HCT116 (cell line): ENCODE data around the gene ARHGEF3. TPM values are rescaled to one million over a fixed set of nuclear protein-coding genes. Genes with fewer than 3 reads are reported as not detected.
A peak's percentile ranks its signal among the peaks of the same experiment; 100 is the strongest.

Source experiments
- ATAC-seq: fragments of 200-7000 bp; cut with Tn5 transposase; 2 replicates; pipeline ENCODE4 v1.9.1; 2020; ENCODE audit warnings: mild to moderate bottlenecking, moderate library complexity
- BruUV-seq: library from RNA; stranded (reverse); fragments of 400-500 nt; replicated peaks from 2 replicates; lab custom pipeline; 2021; lab: Mats Ljungman, UMichigan
- CTCF ChIA-PET: fragments of 300-600 bp; sonication (Branson Sonifier 250); formaldehyde crosslinking; loops from one replicate; lab custom pipeline; 2021; ENCODE audit warnings: antibody characterized with exemption; lab: Charles Lee
- POLR2A ChIA-PET: fragments of 300-600, 350-600 bp; sonication (Branson Sonifier 250); formaldehyde crosslinking; loops from one replicate; lab custom pipeline; 2021; ENCODE audit warnings: antibody characterized with exemption; lab: Charles Lee
- RAD21 ChIA-PET, 2 experiments: fragments of 300-600 bp; sonication (Branson Sonifier 250); formaldehyde crosslinking; loops; one replicate each; lab custom pipeline; 2023; ENCODE audit warnings: low total read pairs in 2 of 2; ENCODE audit not compliant: uncharacterized antibody in 2 of 2, unreplicated experiment in 2 of 2, low non-redundant PET in 1 of 2; lab: Charles Lee
- DNase-seq: peaks from one replicate; pipeline ENCODE4 v3.0.0-alpha.2; 2010; ENCODE audit warnings: low read depth, low spot score
- H2AFZ ChIP-seq: fragments of 200-600 bp; shearing (Covaris generic), sonication (generic); 2 replicates; pipeline ENCODE4 v1.6.1; 2017; ENCODE audit warnings: low read depth, mixed run types, mixed read lengths, antibody characterized with exemption, low read length; ENCODE audit not compliant: poor library complexity, severe bottlenecking
- H3K27ac ChIP-seq: 2 replicates; pipeline ENCODE4 v1.5.1; 2012; ENCODE audit warnings: low read depth, low read length
- H3K27me3 ChIP-seq: fragments of 200-600 bp; sonication (generic); 2 replicates; pipeline ENCODE4 v1.6.1; 2016; ENCODE audit warnings: mixed run types, low read length, mixed read lengths; ENCODE audit not compliant: insufficient read depth
- H3K36me3 ChIP-seq, 2 experiments: fragments of 200-500 bp in 1 of 2; fragments of 200-600 bp in 1 of 2; sonication (Bioruptor generic) in 1 of 2; sonication (generic) in 1 of 2; 2 replicates each; pipeline versions ENCODE4 v1.5.1 to v1.6.1; 2014 to 2016; ENCODE audit warnings: low read length in 2 of 2, inconsistent platforms in 1 of 2, mixed read lengths in 1 of 2, mixed run types in 1 of 2; ENCODE audit not compliant: insufficient read depth in 2 of 2, control insufficient read depth in 1 of 2
- H3K4me1 ChIP-seq, 2 experiments: fragments of 200-600 bp in 1 of 2; sonication (generic) in 1 of 2; 2 replicates each; pipeline versions ENCODE4 v1.5.1 to v1.6.1; 2012 to 2017; ENCODE audit warnings: low read length in 2 of 2, inconsistent platforms in 1 of 2, mild to moderate bottlenecking in 1 of 2, mixed read lengths in 1 of 2, mixed run types in 1 of 2, moderate library complexity in 1 of 2; ENCODE audit not compliant: insufficient read depth in 2 of 2, control insufficient read depth in 1 of 2
- H3K4me2 ChIP-seq: fragments of 200-600 bp; sonication (generic); 2 replicates; pipeline ENCODE4 v1.6.1; 2017; ENCODE audit warnings: mixed run types, low read length, mixed read lengths
- H3K4me3 ChIP-seq, 2 experiments: fragments of 200-600 bp in 1 of 2; sonication (generic) in 1 of 2; replicated peaks in 1 of 2; 2 replicates each; pipeline ENCODE4 v1.5.1; 2011 to 2016; ENCODE audit warnings: low read length in 2 of 2, control low read depth in 1 of 2, low read depth in 1 of 2, mild to moderate bottlenecking in 1 of 2, mixed read lengths in 1 of 2, mixed run types in 1 of 2
- H3K79me2 ChIP-seq: fragments of 200-600 bp; sonication (generic); 2 replicates; pipeline ENCODE4 v1.6.1; 2017; ENCODE audit warnings: mild to moderate bottlenecking, mixed run types, low read length, moderate library complexity, mixed read lengths; ENCODE audit not compliant: insufficient read depth
- H3K9ac ChIP-seq: fragments of 200-600 bp; sonication (generic); 2 replicates; pipeline ENCODE4 v1.6.1; 2016; ENCODE audit warnings: low read length, mixed read lengths
- H3K9me2 ChIP-seq: fragments of 200-600 bp; sonication (generic), shearing (Covaris generic); 2 replicates; pipeline ENCODE4 v1.6.1; 2017; ENCODE audit warnings: mixed run types, mild to moderate bottlenecking, moderate library complexity; ENCODE audit not compliant: insufficient read depth
- H3K9me3 ChIP-seq, 2 experiments: fragments of 200-500 bp in 1 of 2; fragments of 200-600 bp in 1 of 2; sonication (Bioruptor generic) in 1 of 2; sonication (generic) in 1 of 2; 2 replicates each; pipeline ENCODE4 v1.6.1; 2014 to 2017; ENCODE audit warnings: low read length in 2 of 2, mixed read lengths in 2 of 2, inconsistent platforms in 1 of 2, low read depth in 1 of 2, mild to moderate bottlenecking in 1 of 2, mixed run types in 1 of 2, moderate library complexity in 1 of 2; ENCODE audit not compliant: control insufficient read depth in 1 of 2, insufficient read depth in 1 of 2
- H4K20me1 ChIP-seq: fragments of 200-600 bp; sonication (generic), shearing (Covaris generic); 2 replicates; pipeline ENCODE4 v1.6.1; 2017; ENCODE audit warnings: mixed run types, mild to moderate bottlenecking, moderate library complexity; ENCODE audit not compliant: insufficient read depth
- EGR1 ChIP-seq: IDR thresholded peaks from 2 replicates; pipeline ENCODE4 v1.6.1; 2012; ENCODE audit warnings: low read depth
- FOSL1 ChIP-seq: IDR thresholded peaks from 2 replicates; pipeline ENCODE4 v1.6.1; 2012; ENCODE audit warnings: low read depth
- JUND ChIP-seq: IDR thresholded peaks from 2 replicates; pipeline ENCODE4 v1.6.1; 2012
- POLR2A ChIP-seq: IDR thresholded peaks from 2 replicates; pipeline ENCODE4 v1.7.0; 2011; ENCODE audit warnings: borderline replicate concordance; ENCODE audit not compliant: insufficient read depth, insufficient read length; ENCODE audit errors: extremely low read depth
- POLR2AphosphoS5 ChIP-seq: IDR thresholded peaks from 2 replicates; pipeline ENCODE4 v1.6.1; 2011; ENCODE audit warnings: mild to moderate bottlenecking, low read depth, low read length, moderate library complexity
- RAD21 ChIP-seq: IDR thresholded peaks from 2 replicates; pipeline ENCODE4 v1.6.1; 2012; ENCODE audit warnings: low read depth, mild to moderate bottlenecking
- SIN3A ChIP-seq: IDR thresholded peaks from 2 replicates; pipeline ENCODE4 v1.6.1; 2012; ENCODE audit warnings: low read depth
- SP1 ChIP-seq: IDR thresholded peaks from 2 replicates; pipeline ENCODE4 v1.6.1; 2012; ENCODE audit warnings: low read depth
- SRF ChIP-seq: IDR thresholded peaks from 2 replicates; pipeline ENCODE4 v1.6.1; 2012; ENCODE audit warnings: low read depth
- YY1 ChIP-seq: IDR thresholded peaks from 2 replicates; pipeline ENCODE4 v1.6.1; 2011; ENCODE audit warnings: low read length, low read depth, moderate library complexity, mild to moderate bottlenecking; ENCODE audit not compliant: insufficient replicate concordance; ENCODE audit errors: extremely low read depth
- ZFX ChIP-seq: fragments of 450-650 bp; IDR thresholded peaks from 2 replicates; pipeline ENCODE4 v1.6.1; 2017
- ZNF274 ChIP-seq: fragments of 200-500 bp; sonication (Bioruptor generic); IDR thresholded peaks from 2 replicates; pipeline ENCODE4 v1.6.1; 2014; ENCODE audit warnings: mild to moderate bottlenecking, low read depth, low read length, inconsistent platforms
- intact Hi-C: fragments of 100-400 bp; cut with micrococcal nuclease; formaldehyde crosslinking; loops from 2 replicates; pipeline ENCODE4 v1.10.0; 2022
- total RNA-seq: library from RNA; stranded (reverse); gene quantifications from one replicate; pipeline ENCODE4 v1.2.1, GENCODE V29; 2021; ENCODE audit not compliant: unreplicated experiment
- TF ChIP-seq, protein P1 (sequence below): IDR thresholded peaks from 2 replicates; pipeline ENCODE4 v1.6.1; 2012
- TF ChIP-seq, protein P2 (sequence below), 3 experiments: fragments of 200-600 bp in 1 of 3; sonication (generic) in 1 of 3; IDR thresholded peaks in 2 of 3; conservative IDR thresholded peaks in 1 of 3; 2 replicates each; pipeline ENCODE4 v1.5.1; 2012 to 2017; ENCODE audit warnings: low read depth in 2 of 3, low read length in 2 of 3, antibody characterized with exemption in 1 of 3, borderline replicate concordance in 1 of 3, control low read depth in 1 of 3, mild to moderate bottlenecking in 1 of 3, mixed read lengths in 1 of 3, mixed run types in 1 of 3, moderate library complexity in 1 of 3; ENCODE audit not compliant: insufficient read depth in 1 of 3

ARHGEF3 gene
- total RNA-seq, 1 experiment from 2014 or later: 18.1 TPM

DNA sequence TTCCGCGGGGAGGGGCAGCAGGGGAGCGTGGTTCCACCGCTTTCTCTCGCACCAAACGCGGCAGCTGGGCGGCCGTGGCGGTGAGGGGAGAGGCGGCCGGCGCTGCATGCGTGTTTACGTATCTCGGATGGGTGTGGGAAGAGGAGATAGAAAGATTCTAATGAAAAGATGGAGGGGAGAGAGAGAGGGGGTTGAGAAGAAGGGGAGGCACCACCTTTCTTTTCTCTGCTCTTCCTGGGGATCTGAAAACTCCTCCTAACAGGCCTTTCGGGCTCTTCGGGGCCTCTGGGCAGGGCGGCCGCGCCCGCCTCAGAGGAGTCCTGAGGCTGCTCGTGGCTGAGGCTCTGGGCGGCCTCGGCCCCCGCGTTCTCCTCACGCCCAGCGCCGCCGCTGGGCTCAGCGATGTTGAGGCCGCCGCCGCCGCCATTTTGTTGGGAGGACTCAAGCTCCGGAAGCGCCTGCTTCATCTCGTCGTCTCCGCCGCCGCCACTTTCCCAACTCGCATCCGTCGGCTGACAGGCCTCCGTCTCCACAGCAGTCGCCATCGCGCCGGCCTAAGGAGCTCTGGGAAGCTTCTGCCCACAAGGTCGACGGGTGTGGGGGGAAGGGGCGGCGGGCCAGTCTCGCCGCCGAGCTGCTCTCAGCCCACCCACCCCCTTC lies 119.2 kb downstream of the ARHGEF3 start:
- ChIA-PET POLR2A (interaction anchor here (1.3 to 1.4 kb wide), 2 partner anchors 9 to 14 kb away, joined by 3 to 8 read pairs; no protein-coding TSS in a partner anchor), CTCF (interaction anchor here (0.6 to 1.0 kb wide), 3 partner anchors 9 to 117 kb away, joined by 3 read pairs; no protein-coding TSS in a partner anchor), RAD21 (interaction anchor here in 1 of 2 experiments (0.6 kb wide), 1 partner anchor 136 kb away, joined by 3 read pairs; no protein-coding TSS in a partner anchor)
- Histone ChIP-seq H2AFZ (no peak overlapping the region), H3K27ac (peak overlapping the region; percentile 98), H3K9ac (peak overlapping the region; percentile 84), H3K9me3 (peaks cover 0 to 12% of the 10 kb centered on the region in 2 experiments; a peak in 1 of 4 replicates), H3K9me2 (0 out of 2 replicates have a peak, but pooled peaks cover 2% of the 10 kb centered on the region), H4K20me1 (no peaks in the 10 kb centered on the region), H3K4me1 (peaks cover 6 to 15% of the 10 kb centered on the region in 2 experiments), H3K4me3 (peak overlapping the region; percentile 63 to 66), H3K79me2 (peaks cover 44% of the 10 kb centered on the region), H3K36me3 (0 out of 4 replicates have a peak, but pooled peaks cover 0 to 3% of the 10 kb centered on the region in 2 experiments), H3K27me3 (no peaks in the 10 kb centered on the region), H3K4me2 (peak overlapping the region; percentile 74)
- TF ChIP-seq ZFX (peak; percentile 79), EGR1 (0 out of 2 replicates have a peak, but pooled peaks have one; percentile 28), YY1 (peak; percentile 87), ZNF274 (no peak), SIN3A (peak; percentile 58)
- TF ChIP-seq, protein P1, sequence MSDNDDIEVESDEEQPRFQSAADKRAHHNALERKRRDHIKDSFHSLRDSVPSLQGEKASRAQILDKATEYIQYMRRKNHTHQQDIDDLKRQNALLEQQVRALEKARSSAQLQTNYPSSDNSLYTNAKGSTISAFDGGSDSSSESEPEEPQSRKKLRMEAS: peak; percentile 69
- intact Hi-C loops: no loop called here
- DNase-seq (no peak), ATAC-seq (peak; percentile 78)
- BruUV-seq: TSS peak; percentile 83

DNA sequence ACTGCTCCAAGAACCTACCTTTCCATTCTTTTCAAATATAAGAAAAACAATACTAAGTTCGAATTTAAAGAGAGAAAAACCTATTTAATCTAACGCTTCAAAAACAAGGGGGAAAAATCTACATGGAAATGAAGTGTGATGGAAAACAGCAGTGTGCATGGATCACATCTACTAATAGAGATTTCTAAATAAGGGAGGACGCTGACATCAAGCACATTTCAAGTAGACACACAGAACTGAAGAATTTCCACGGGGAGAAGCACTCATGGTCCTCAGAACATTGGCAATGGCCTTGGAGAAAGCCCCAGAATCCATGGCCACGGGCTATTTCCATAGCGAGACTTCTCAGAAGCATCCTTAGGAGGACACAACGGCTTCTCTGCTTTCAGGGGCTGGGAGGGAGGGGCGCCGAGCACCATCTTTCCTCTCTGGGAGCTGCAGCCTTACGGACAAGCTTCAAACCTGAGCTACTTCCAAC lies 119.7 kb downstream of the ARHGEF3 start:
- H3K27me3 ChIP-seq: no peaks in the 10 kb centered on the region
- H3K9ac ChIP-seq: peak overlapping the region; percentile 84
- H2AFZ ChIP-seq: no peak overlapping the region
- DNase-seq (no peak), ATAC-seq (no peak)
- peaks cover 50% of the 10 kb centered on the region for H3K79me2 ChIP-seq
- H3K27ac ChIP-seq: peak overlapping the region; percentile 98
- H3K9me2 ChIP-seq: 0 out of 2 replicates have a peak, but pooled peaks cover 2% of the 10 kb centered on the region
- H3K4me1 ChIP-seq: peaks cover 6 to 15% of the 10 kb centered on the region in 2 experiments
- H3K9me3 ChIP-seq: peaks cover 0 to 12% of the 10 kb centered on the region in 2 experiments; a peak in 1 of 4 replicates
- intact Hi-C loops: no loop called here
- ChIA-PET RAD21 (no interaction called here), POLR2A (interaction anchor here (1.3 to 1.4 kb wide), 2 partner anchors 9 to 14 kb away, joined by 3 to 8 read pairs; no protein-coding TSS in a partner anchor), CTCF (interaction anchor here (0.8 to 1.0 kb wide), 2 partner anchors 9 to 117 kb away, joined by 3 read pairs; no protein-coding TSS in a partner anchor)
- H3K36me3 ChIP-seq: 0 out of 4 replicates have a peak, but pooled peaks cover 0 to 3% of the 10 kb centered on the region in 2 experiments
- peak overlapping the region; percentile 74 for H3K4me2 ChIP-seq
- BruUV-seq: no TSS peak
- no peaks in the 10 kb centered on the region for H4K20me1 ChIP-seq
- H3K4me3 ChIP-seq: peak overlapping the region; percentile 63 to 66
- TF ChIP-seq POLR2AphosphoS5 (no peak), SRF (no peak), FOSL1 (no peak), ZNF274 (no peak), POLR2A (no peak), EGR1 (no peak), JUND (no peak), SP1 (no peak), SIN3A (no peak), RAD21 (no peak)
- TF ChIP-seq, protein P1: no peak
- TF ChIP-seq, protein P2, sequence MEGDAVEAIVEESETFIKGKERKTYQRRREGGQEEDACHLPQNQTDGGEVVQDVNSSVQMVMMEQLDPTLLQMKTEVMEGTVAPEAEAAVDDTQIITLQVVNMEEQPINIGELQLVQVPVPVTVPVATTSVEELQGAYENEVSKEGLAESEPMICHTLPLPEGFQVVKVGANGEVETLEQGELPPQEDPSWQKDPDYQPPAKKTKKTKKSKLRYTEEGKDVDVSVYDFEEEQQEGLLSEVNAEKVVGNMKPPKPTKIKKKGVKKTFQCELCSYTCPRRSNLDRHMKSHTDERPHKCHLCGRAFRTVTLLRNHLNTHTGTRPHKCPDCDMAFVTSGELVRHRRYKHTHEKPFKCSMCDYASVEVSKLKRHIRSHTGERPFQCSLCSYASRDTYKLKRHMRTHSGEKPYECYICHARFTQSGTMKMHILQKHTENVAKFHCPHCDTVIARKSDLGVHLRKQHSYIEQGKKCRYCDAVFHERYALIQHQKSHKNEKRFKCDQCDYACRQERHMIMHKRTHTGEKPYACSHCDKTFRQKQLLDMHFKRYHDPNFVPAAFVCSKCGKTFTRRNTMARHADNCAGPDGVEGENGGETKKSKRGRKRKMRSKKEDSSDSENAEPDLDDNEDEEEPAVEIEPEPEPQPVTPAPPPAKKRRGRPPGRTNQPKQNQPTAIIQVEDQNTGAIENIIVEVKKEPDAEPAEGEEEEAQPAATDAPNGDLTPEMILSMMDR (IDR thresholded peaks at IDR 0.05 in 2 of 3, conservative IDR thresholded peaks at IDR 0.05 in 1 of 3; ENCODE audit: borderline replicate concordance in 1 of 3, insufficient read depth in 1 of 3, low read depth in 2 of 3, low read length in 2 of 3): no peak
